Lung (tissue), 12 donors: Measurements from ENCODE around the gene E2F6. TPM values are rescaled to one million over a fixed set of nuclear protein-coding genes. Genes with fewer than 3 reads are reported as not detected.

Source experiments
- ATAC-seq: fragments of 200-7000 bp; cut with Tn5 transposase; one replicate; pipeline ENCODE4 v1.9.1; 2020; ENCODE audit warnings: moderate number of reproducible peaks; ENCODE audit not compliant: insufficient read depth, low FRiP score
- DNase-seq, 3 donors: peaks; one replicate each; pipeline ENCODE4 v3.0.0-alpha.2; 2013 to 2017
- H3K27ac ChIP-seq, 2 donors: one replicate each; pipeline ENCODE4 v1.5.1; 2013; ENCODE audit warnings: mild to moderate bottlenecking in 2 of 2, moderate library complexity in 2 of 2, control low read depth in 1 of 2, inconsistent platforms in 1 of 2, low read depth in 1 of 2, low read length in 1 of 2
- H3K27me3 ChIP-seq, 3 donors: one replicate each; pipeline ENCODE4 v1.5.1; 2013; ENCODE audit warnings: low read length in 2 of 3; ENCODE audit not compliant: control insufficient read depth in 3 of 3, insufficient read depth in 3 of 3
- H3K36me3 ChIP-seq, 4 donors: one replicate each; pipeline ENCODE4 v1.5.1; 2013; ENCODE audit warnings: low read length in 4 of 4, mild to moderate bottlenecking in 1 of 4, moderate library complexity in 1 of 4; ENCODE audit not compliant: control insufficient read depth in 4 of 4, insufficient read depth in 4 of 4
- H3K4me1 ChIP-seq, 5 donors: one replicate each; pipeline ENCODE4 v1.5.1; 2013; ENCODE audit warnings: low read length in 5 of 5, mild to moderate bottlenecking in 2 of 5, moderate library complexity in 1 of 5; ENCODE audit not compliant: control insufficient read depth in 5 of 5, insufficient read depth in 5 of 5
- H3K4me3 ChIP-seq: one replicate; pipeline ENCODE4 v1.5.1; 2013; ENCODE audit warnings: mild to moderate bottlenecking, control low read depth, moderate library complexity
- H3K9ac ChIP-seq, 2 donors: one replicate each; pipeline ENCODE4 v1.5.1; 2013; ENCODE audit warnings: low read length in 2 of 2, control low read depth in 1 of 2; ENCODE audit not compliant: insufficient read depth in 1 of 2
- H3K9me3 ChIP-seq, 4 donors: one replicate each; pipeline ENCODE4 v1.5.1; 2013; ENCODE audit warnings: low read length in 3 of 4, mild to moderate bottlenecking in 1 of 4, moderate library complexity in 1 of 4; ENCODE audit not compliant: control insufficient read depth in 4 of 4, insufficient read depth in 3 of 4
- CTCF ChIP-seq: IDR thresholded peaks from 2 replicates; pipeline ENCODE4 v1.5.1; 2012; ENCODE audit warnings: mild to moderate bottlenecking; ENCODE audit errors: control extremely low read depth, extremely low read depth
- WGBS, 2 donors: extraction: QIAGEN DNeasy Blood & Tissue Kit; methylation state at CpG; one replicate each; pipeline ENCODE4 v1.1.7; 2013; 5-methylcytosine and 5-hydroxymethylcytosine counted together
- polyA plus RNA-seq, 2 donors: library from polyadenylated mRNA; stranded (reverse); fragments of 200-250 nt; gene quantifications; one replicate each; pipeline ENCODE4 v1.2.1, GENCODE V29; 2013
- total RNA-seq, 2 donors: library from RNA; depleted of rRNA in 1 of 2; stranded (reverse); fragments of >200 nt in 1 of 2; gene quantifications; one replicate each; pipeline ENCODE4 v1.2.1, GENCODE V29; 2014 to 2021
- donor health status: control.
- donor health status: control.
- donor health status: Bipolar disorder and iron deficiency.
- donor health status: healthy.
- donor health status: DM: yes; HTN: yes; CAD: no.

The E2F6 gene
- total and polyA plus RNA-seq, 4 donors = 8.5 to 13.8 (median 11.1) TPM

- H3K4me3 ChIP-seq = no peak overlapping the region
- H3K36me3 ChIP-seq = no peaks in the 10 kb centered on the region
- H3K9me3 ChIP-seq = peaks cover 0 to 6% (median under 1%) of the 10 kb centered on the region in 4 donors
- no peak overlapping the region for H3K9ac ChIP-seq
- no peaks in the 10 kb centered on the region for H3K27me3 ChIP-seq
- ATAC-seq (no peak), DNase-seq (peak in 2 of 3 donors; percentile 34 to 48)
- TF ChIP-seq CTCF = no peak
- H3K4me1 ChIP-seq = peaks cover 0 to 19% (median 6%) of the 10 kb centered on the region in 5 donors
- peak overlapping the region in 1 of 2 donors; percentile 71 for H3K27ac ChIP-seq
- 45 to 73% methylated on average over 9 of the region's 9 CpGs for WGBS, 2 donors
Measured at GRCh38 chr2:11498543-11499034, 32.6 kb upstream of the E2F6 start.

GRCh38 chr2:11495844-11496681, 30.1 kb upstream of the E2F6 start:
- Histone ChIP-seq H3K36me3 (no peaks in the 10 kb centered on the region), H3K9ac (no peak overlapping the region), H3K9me3 (no peaks in the 10 kb centered on the region), H3K27ac (peak overlapping the region in 1 of 2 donors; percentile 78), H3K27me3 (no peaks in the 10 kb centered on the region), H3K4me3 (no peak overlapping the region), H3K4me1 (peaks cover 0 to 31% (median 9%) of the 10 kb centered on the region in 5 donors)
- ATAC-seq (no peak), DNase-seq (peak in 2 of 3 donors; percentile 19 to 25)
- TF ChIP-seq CTCF = no peak
- 56 to 59% methylated on average over 30 of the region's 30 CpGs for WGBS, 2 donors

- Histone ChIP-seq H3K9me3 (no peaks in the 10 kb centered on the region), H3K27me3 (no peaks in the 10 kb centered on the region), H3K4me3 (no peak overlapping the region), H3K9ac (no peak overlapping the region), H3K27ac (no peak overlapping the region), H3K4me1 (peaks cover 0 to 26% (median 8%) of the 10 kb centered on the region in 5 donors), H3K36me3 (no peaks in the 10 kb centered on the region)
- TF ChIP-seq CTCF = no peak
- ATAC-seq (no peak), DNase-seq (no peak)
- 96% methylated on average over 2 of the region's 2 CpGs for WGBS, 2 donors
Measured at GRCh38 chr2:11494310-11494709, 28.3 kb upstream of the E2F6 start.
